Measurements from ENCODE around the gene CX3CR1. TPM values are rescaled to one million over a fixed set of nuclear protein-coding genes. Genes with fewer than 3 reads are reported as not detected.

The CX3CR1 gene
- total RNA-seq, 1 experiment from 2014 or later: not detected

DNA sequence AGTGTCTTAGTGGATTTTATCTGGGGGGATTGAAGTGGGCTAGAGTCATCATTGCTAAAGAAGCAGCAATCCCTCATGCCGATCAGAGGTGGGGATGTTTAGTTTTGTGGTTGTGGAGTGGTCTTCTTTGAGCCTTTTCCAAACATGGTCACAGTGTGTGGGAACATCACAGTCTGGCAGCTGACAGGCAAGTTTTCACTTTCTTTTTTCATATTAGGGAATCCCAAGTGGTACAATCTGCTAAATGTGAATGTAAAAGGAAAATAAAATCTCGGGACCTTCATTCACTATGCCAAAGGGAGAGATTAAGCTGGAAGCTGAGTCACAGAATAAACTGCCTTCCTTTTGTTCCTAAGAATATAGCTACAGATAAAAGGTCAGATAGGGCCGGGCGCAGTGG is 10.4 kb upstream of the CX3CR1 start:
- Mint-ChIP-seq H3K36me3 (ENCODE audit: insufficient read depth, unreplicated experiment) (no peaks in the 10 kb centered on the region), H3K4me3 (ENCODE audit: unreplicated experiment) (no peak overlapping the region), H3K9me3 (ENCODE audit: unreplicated experiment) (no peaks in the 10 kb centered on the region), H3K27ac (ENCODE audit: low read depth, unreplicated experiment) (no peak overlapping the region), H3K27me3 (ENCODE audit: insufficient read depth, unreplicated experiment) (no peaks in the 10 kb centered on the region), H3K4me1 (ENCODE audit: insufficient read depth, unreplicated experiment) (no peaks in the 10 kb centered on the region)
- intact Hi-C loops (cut with micrococcal nuclease): loop anchor here (5.0 kb wide), 1 partner anchor 87 kb away; no protein-coding TSS in a partner anchor
- no peak for DNase-seq (ENCODE audit: unreplicated experiment)
- ChIA-PET CTCF (interaction anchor here (0.6 to 10.7 kb wide), 22 partner anchors 10 to 766 kb away, joined by 3 to 477 read pairs (median 6); partner anchors contain the start of genes CX3CR1, GORASP1, TTC21A and XIRP1), POLR2A (interaction anchor here (0.7 kb wide), 1 partner anchor 94 kb away, joined by 3 read pairs; no protein-coding TSS in a partner anchor)
- TF ChIP-seq CTCF (IDR thresholded peaks at IDR 0.05; ENCODE audit: unreplicated experiment): no peak
- no TSS peak for BruUV-seq (replicated peaks)

- no peak for DNase-seq (ENCODE audit: unreplicated experiment)
- intact Hi-C loops (cut with micrococcal nuclease): no loop called here
These were observed 9.3 kb upstream of the CX3CR1 start for GRCh38 chr3:39289107-39289506.

DNA sequence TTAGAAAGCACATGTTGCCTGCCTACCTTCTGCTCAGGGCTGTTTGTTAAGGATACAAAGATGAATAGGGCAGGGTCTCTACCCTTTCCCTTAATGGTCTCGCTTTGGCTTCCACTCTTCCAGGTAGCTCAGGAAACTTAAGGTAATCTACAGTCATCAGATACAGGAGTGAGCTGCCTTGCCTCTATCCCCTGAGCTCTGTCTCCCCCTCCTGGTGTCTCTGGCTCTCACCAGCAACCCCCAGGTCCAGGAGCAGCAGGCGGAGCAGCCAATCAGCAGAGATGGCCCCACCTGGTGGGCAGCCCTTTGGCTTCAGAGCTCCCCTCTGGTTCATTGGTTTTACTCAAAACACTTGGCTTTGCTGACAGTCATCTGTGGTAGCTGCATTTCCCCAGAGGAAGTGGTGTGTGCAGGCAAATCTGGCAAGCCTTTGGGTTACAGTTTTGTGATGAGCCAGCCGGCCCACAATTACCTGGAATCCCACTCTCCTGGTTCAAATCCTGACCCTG is 8.5 kb upstream of the CX3CR1 start:
- Mint-ChIP-seq H3K4me3 (ENCODE audit: unreplicated experiment) (no peak overlapping the region), H3K36me3 (ENCODE audit: insufficient read depth, unreplicated experiment) (no peaks in the 10 kb centered on the region), H3K9me3 (ENCODE audit: unreplicated experiment) (no peaks in the 10 kb centered on the region), H3K4me1 (ENCODE audit: insufficient read depth, unreplicated experiment) (peaks cover 7% of the 10 kb centered on the region), H3K27ac (ENCODE audit: low read depth, unreplicated experiment) (no peak overlapping the region), H3K27me3 (ENCODE audit: insufficient read depth, unreplicated experiment) (no peaks in the 10 kb centered on the region)
- intact Hi-C loops (cut with micrococcal nuclease): loop anchor here (1.0 kb wide), 4 partner anchors 80 to 187 kb away; no protein-coding TSS in a partner anchor
- TF ChIP-seq CTCF (IDR thresholded peaks at IDR 0.05; ENCODE audit: unreplicated experiment): peak; percentile 94
- peak; percentile 80 for DNase-seq (ENCODE audit: unreplicated experiment)
- ChIA-PET CTCF (interaction anchor here (0.6 to 10.7 kb wide), 77 partner anchors 10 to 1535 kb away, joined by 3 to 477 read pairs (median 5); partner anchors contain the start of genes CX3CR1 and XIRP1), POLR2A (interaction anchor here (0.7 to 1.8 kb wide), 7 partner anchors 93 to 184 kb away, joined by 3 to 10 read pairs (median 4); no protein-coding TSS in a partner anchor)
- BruUV-seq (replicated peaks): no TSS peak

More at GRCh38 chr3:39289107-39289506, 9.3 kb upstream of the CX3CR1 start:
- no peaks in the 10 kb centered on the region for H3K36me3 Mint-ChIP-seq (ENCODE audit: insufficient read depth, unreplicated experiment)
- TF ChIP-seq CTCF (IDR thresholded peaks at IDR 0.05; ENCODE audit: unreplicated experiment): no peak
- CTCF ChIA-PET: interaction anchor here (0.6 to 10.7 kb wide), 54 partner anchors 9 to 1536 kb away, joined by 3 to 477 read pairs (median 6); partner anchors contain the start of genes CX3CR1, GORASP1, TTC21A and XIRP1
- no peaks in the 10 kb centered on the region for H3K9me3 Mint-ChIP-seq (ENCODE audit: unreplicated experiment)
- H3K27me3 Mint-ChIP-seq (ENCODE audit: insufficient read depth, unreplicated experiment): no peaks in the 10 kb centered on the region
- peaks cover 7% of the 10 kb centered on the region for H3K4me1 Mint-ChIP-seq (ENCODE audit: insufficient read depth, unreplicated experiment)
- POLR2A ChIA-PET: interaction anchor here (0.6 to 1.8 kb wide), 4 partner anchors 30 to 183 kb away, joined by 3 to 10 read pairs (median 6); no protein-coding TSS in a partner anchor
- H3K4me3 Mint-ChIP-seq (ENCODE audit: unreplicated experiment): no peak overlapping the region
- no TSS peak for BruUV-seq (replicated peaks)
- H3K27ac Mint-ChIP-seq (ENCODE audit: low read depth, unreplicated experiment): no peak overlapping the region

Measured in MCF 10A (cell line).